EH (cell line): ENCODE measurements around the gene FYB1.
A peak's percentile ranks its signal among the peaks of the same experiment; 100 is the strongest.

Experiments
- DNase-seq: peaks from one replicate; pipeline ENCODE4 v3.0.0-alpha.2; 2015; ENCODE audit warnings: low read depth

The FYB1 gene

GRCh38 chr5:39091940-39092580 lies 127.3 kb downstream of the FYB1 start:
- no peak for DNase-seq

- no peak for DNase-seq
Observed at GRCh38 chr5:39083968-39084367, 135.4 kb downstream of the FYB1 start.

GRCh38 chr5:39082995-39083394 lies 136.4 kb downstream of the FYB1 start:
- DNase-seq, result no peak

- DNase-seq, result peak; percentile 68
Observed at GRCh38 chr5:39080597-39081204, 138.7 kb downstream of the FYB1 start.

GRCh38 chr5:39080168-39080567 lies 139.2 kb downstream of the FYB1 start:
- DNase-seq, result no peak

DNA sequence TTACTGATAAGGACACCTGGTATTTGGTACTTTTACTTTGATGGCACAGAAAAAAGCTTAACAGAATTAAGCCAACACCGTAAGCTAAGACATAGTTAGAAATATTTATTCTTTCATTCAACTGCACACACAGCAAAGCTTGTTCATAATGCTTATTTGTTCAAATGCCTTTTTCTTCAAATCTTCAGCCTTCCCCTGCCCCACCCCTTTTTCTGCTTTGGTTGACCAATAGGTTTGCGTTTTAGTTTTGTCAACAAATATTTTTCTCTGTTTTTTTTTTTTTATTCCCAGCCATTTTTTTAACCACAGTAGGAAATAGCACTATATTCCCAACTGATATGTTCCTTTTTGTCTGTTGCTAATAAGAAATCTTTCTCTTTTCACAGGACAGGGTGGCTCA lies 140.2 kb downstream of the FYB1 start:
- no peak for DNase-seq

- DNase-seq, result peak; percentile 71
Observed at GRCh38 chr5:39076757-39077728, 142.3 kb downstream of the FYB1 start.

GRCh38 chr5:39076101-39076756 lies 143.1 kb downstream of the FYB1 start:
- no peak for DNase-seq

- peak; percentile 89 for DNase-seq
Observed at GRCh38 chr5:39074017-39074814, 145.1 kb downstream of the FYB1 start, which contains the start of gene RICTOR. RICTOR (minus strand) TSS chr5:39074399; CDS start chr5:39074377, 22 bp downstream.

GRCh38 chr5:39073767-39074016 lies 145.7 kb downstream of the FYB1 start:
- DNase-seq, result no peak

GRCh38 chr5:39072925-39073766 lies 146.2 kb downstream of the FYB1 start:
- DNase-seq, result peak; percentile 66

DNA sequence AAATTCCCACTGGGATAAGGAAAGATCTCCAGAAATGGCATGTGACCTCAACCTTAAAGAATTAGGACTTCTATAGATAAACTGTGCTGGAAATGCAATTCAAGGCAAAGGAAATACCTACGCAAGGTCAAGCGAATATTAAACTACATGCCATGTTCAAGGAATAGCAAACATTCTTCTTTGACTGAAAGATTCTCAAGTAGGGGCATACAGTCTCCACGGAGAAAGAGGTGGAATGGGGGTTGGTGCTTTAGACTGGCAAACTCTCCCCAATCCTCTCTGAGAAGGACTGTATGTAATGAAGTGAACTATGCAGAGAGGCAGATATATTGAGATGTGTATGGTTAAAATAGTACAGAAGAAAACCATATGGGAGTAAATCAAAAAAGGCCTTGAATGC lies 151.3 kb downstream of the FYB1 start:
- no peak for DNase-seq

GRCh38 chr5:39064450-39064849 lies 154.9 kb downstream of the FYB1 start:
- no peak for DNase-seq

DNA sequence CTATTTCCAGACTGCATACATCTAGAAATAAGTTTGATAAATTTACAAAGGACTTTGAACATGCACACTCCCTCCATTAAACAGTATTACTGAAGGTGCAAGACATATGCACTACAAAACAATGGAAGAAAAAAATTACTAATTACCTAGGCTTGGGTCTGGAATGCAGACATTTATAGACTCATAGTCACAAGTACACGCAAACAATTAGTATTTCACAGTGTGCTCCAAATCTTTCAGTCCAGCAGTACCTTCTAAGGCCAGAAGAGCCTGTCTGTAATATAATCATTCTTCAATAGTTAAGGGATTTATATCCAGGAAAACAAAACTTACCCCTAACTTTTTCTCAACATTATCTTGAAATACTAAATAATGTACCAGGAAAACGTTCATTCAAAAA lies 156.3 kb downstream of the FYB1 start:
- DNase-seq, result peak; percentile 25

GRCh38 chr5:39062530-39062929 lies 156.8 kb downstream of the FYB1 start:
- no peak for DNase-seq

DNA sequence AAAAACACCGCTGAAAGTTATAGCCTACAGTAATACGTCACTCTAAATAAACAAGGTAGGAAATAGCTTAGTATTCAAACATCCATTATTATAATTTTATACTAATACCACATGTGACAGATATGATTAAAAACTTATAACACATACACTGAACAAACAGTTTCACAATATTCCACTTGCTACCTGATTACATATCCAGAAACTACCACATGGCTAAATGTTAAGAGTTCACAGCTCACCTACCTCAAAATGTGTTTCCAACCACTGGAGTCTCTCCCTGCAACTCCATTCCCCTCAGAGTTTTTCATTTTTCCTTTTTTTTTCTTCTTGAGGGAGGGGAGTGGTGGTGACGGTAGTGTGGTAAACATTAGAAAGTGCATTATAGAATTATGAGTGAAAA lies 157.3 kb downstream of the FYB1 start:
- DNase-seq, result no peak

GRCh38 chr5:39059064-39059463 lies 160.3 kb downstream of the FYB1 start:
- no peak for DNase-seq

DNA sequence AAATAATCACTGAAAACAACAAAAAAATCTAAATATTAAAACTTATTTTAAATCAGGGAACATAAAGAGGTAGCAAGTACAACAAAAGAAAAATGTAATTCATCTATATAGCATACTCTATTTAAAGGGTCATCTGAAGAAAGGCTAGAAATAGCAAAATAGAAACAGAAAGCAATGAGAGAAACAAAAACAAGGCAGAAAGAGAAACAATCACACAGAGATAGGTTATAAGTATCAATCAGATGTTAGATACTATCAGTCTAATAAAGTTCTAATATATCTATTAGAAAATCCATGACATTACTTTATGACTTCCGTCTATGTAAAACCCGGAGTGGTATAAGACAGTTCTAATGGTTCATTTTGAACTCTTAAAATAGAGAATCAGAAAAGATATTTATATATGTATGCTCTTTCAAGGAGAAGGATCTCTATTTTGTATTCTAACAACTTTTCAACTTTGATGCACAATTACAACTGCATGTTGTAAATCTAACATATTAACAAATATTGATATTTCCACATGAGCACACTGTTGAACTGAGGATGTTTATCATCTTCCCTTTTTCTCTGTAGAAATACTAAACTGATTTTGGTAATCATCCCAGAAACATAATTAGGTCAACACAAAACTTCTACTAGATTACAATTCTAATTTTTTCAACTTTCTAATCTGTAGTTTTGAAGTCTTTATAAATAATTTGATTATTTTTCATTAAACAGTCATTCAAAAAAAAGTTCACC lies 161.0 kb downstream of the FYB1 start:
- no peak for DNase-seq

DNA sequence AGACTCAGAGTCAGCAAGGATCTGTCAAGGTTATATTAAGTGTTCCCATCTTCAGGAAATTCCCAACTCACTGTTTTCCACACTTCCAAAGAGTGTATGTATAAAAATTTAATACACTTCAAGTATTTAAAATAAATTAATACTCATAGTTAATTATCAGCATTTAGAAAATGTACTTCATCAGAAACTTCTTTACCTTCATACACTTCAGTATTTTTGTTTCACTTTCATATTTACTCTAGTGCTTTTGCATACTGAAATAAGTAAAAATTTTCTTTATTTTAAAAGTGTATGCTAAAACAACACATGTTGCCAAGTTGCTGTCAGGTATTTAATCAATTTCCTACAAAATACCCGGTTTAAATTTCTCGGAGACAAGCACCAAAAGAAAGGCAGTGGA lies 161.6 kb downstream of the FYB1 start:
- DNase-seq, result no peak

GRCh38 chr5:39055768-39056398 lies 163.5 kb downstream of the FYB1 start:
- DNase-seq, result no peak
